ENCODE data around the gene PERCC1.
"Not testable (repeated sequence)": the region's sequence is repeated elsewhere in the genome, so short reads cannot be mapped to it uniquely, and the experiment has no call there.

The PERCC1 gene

GRCh38 chr16:1472974-1473373 lies 42.1 kb downstream of the PERCC1 start:
- no peak overlapping the region for H3K4me3 ChIP-seq (ENCODE audit: low read length)
- no peaks in the 10 kb centered on the region for H3K9me3 ChIP-seq (ENCODE audit: insufficient read depth, low read depth, low read length)
- H3K9ac ChIP-seq (ENCODE audit: low read depth, low read length), result no peak overlapping the region
- no peak overlapping the region for H3K27ac ChIP-seq (ENCODE audit: low read depth, low read length)
- H3K36me3 ChIP-seq (ENCODE audit: insufficient read depth, low read length), result no peaks in the 10 kb centered on the region
- H3K27me3 ChIP-seq (ENCODE audit: insufficient read depth, low read length), result 0 out of 2 replicates have a peak, but pooled peaks cover 3% of the 10 kb centered on the region
- no peaks in the 10 kb centered on the region; the same call in 1 of the 2 replicates for H3K4me1 ChIP-seq (ENCODE audit: insufficient read depth, low read length)
- 71% methylated on average over 3 of the region's 3 CpGs for WGBS

- Histone ChIP-seq H3K27ac (ENCODE audit: low read depth, low read length) (no peak overlapping the region), H3K4me3 (ENCODE audit: low read length) (peak overlapping the region; percentile 63), H3K27me3 (ENCODE audit: insufficient read depth, low read length) (0 out of 2 replicates have a peak, but pooled peaks cover 3% of the 10 kb centered on the region), H3K9ac (ENCODE audit: low read depth, low read length) (peak overlapping the region; percentile 93), H3K9me3 (ENCODE audit: insufficient read depth, low read depth, low read length) (no peaks in the 10 kb centered on the region), H3K36me3 (ENCODE audit: insufficient read depth, low read length) (no peaks in the 10 kb centered on the region), H3K4me1 (ENCODE audit: insufficient read depth, low read length) (no peaks in the 10 kb centered on the region; the same call in 1 of the 2 replicates)
- 13% methylated on average over 57 of the region's 57 CpGs for WGBS
These were observed 43.4 kb downstream of the PERCC1 start for GRCh38 chr16:1474082-1474795.

DNA sequence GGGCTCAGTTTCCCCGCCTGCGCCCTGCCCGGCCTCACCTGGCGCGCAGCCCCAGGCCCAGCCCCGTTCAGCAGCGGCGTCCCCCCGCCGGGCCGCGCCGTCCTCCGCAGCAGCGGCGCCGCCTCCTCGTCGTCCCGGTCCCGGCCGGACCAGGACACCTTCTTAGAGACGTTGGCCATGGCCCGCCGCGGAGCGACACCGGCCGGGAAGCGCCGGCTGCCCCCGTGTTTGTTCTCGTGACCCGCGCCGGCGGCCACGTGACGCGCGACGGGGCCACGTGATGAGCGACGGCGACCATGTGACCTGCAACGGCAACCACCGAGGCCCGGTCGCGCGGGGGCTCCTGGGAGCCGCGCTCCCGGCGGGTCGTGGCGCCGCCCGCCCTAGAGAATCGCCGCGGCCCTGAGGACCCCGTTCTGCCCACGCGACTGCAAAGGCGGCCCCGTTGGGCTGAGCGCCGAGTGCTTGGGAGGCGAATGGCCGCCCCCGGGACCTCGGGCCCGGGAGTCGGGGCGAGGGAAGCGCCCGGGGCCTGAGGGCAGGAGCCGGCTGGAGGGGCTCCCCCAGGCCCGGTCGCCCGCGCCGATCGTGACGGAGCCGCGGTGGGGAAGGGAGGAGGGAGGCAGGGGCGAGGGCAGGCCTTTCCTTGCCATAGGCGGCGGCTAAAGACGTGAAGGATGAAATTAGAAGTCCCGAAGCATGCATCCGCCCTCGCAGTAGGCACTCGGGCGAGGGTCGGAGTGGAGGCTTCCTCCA lies 44.1 kb downstream of the PERCC1 start, which contains the start of gene CLCN7:
Gene CLCN7, minus strand, starts transcription at position 233 of the 756 bp plus-strand sequence. Its CDS starts 54 bp downstream, at position 179.
- peak within 1 kb of the TSS; percentile 93 for H3K9ac ChIP-seq (ENCODE audit: low read depth, low read length)
- no peaks in the 10 kb centered on the region for H3K36me3 ChIP-seq (ENCODE audit: insufficient read depth, low read length)
- no peaks in the 10 kb centered on the region for H3K9me3 ChIP-seq (ENCODE audit: insufficient read depth, low read depth, low read length)
- 0 out of 2 replicates have a peak, but pooled peaks cover 3% of the 10 kb centered on the region for H3K27me3 ChIP-seq (ENCODE audit: insufficient read depth, low read length)
- 2% methylated on average over 99 of the region's 99 CpGs for WGBS
- H3K4me3 ChIP-seq (ENCODE audit: low read length), result peak within 1 kb of the TSS; percentile 63
- H3K4me1 ChIP-seq (ENCODE audit: insufficient read depth, low read length), result no peaks in the 10 kb centered on the region; the same call in 1 of the 2 replicates
- H3K27ac ChIP-seq (ENCODE audit: low read depth, low read length), result peak within 1 kb of the TSS; percentile 70

- Histone ChIP-seq H3K4me1 (ENCODE audit: insufficient read depth, low read length) (no peaks in the 10 kb centered on the region; the same call in 1 of the 2 replicates), H3K9me3 (ENCODE audit: insufficient read depth, low read depth, low read length) (no peaks in the 10 kb centered on the region), H3K27ac (ENCODE audit: low read depth, low read length) (no peak overlapping the region), H3K36me3 (ENCODE audit: insufficient read depth, low read length) (no peaks in the 10 kb centered on the region), H3K27me3 (ENCODE audit: insufficient read depth, low read length) (0 out of 2 replicates have a peak, but pooled peaks cover 3% of the 10 kb centered on the region), H3K9ac (ENCODE audit: low read depth, low read length) (peak overlapping the region; percentile 93), H3K4me3 (ENCODE audit: low read length) (peak overlapping the region; percentile 63)
- 70% methylated on average over 15 of the region's 15 CpGs for WGBS
These were observed 44.8 kb downstream of the PERCC1 start for GRCh38 chr16:1475552-1476114.

- H3K9ac ChIP-seq (ENCODE audit: low read depth, low read length), result no peak overlapping the region
- WGBS, result 93% methylated on average over 10 of the region's 10 CpGs
These were observed 46.2 kb downstream of the PERCC1 start for GRCh38 chr16:1477033-1477432.

DNA sequence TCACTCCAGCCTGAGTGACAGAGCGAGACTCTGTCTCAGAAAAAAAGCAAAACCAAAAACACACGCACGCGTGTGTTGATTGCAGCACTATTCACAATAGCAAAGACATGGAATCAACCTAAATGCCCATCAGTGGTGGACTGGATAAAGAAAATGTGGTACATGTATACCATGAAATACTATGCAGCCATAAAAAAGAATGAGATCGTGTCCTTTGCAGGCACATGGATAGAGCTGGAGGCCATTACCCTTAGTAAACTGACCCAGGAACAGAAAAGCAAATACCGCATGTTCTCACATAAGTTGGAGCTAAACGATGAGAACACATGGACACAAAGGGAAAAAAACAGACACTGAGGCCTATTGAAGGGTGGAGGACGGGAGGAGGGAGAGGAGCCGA lies 48.1 kb downstream of the PERCC1 start:
- not testable (repeated sequence) for H3K9ac ChIP-seq (ENCODE audit: low read depth, low read length); H3K4me1 ChIP-seq (ENCODE audit: insufficient read depth, low read length); H3K36me3 ChIP-seq (ENCODE audit: insufficient read depth, low read length); H3K27ac ChIP-seq (ENCODE audit: low read depth, low read length); H3K4me3 ChIP-seq (ENCODE audit: low read length); H3K9me3 ChIP-seq (ENCODE audit: insufficient read depth, low read depth, low read length)
- 95% methylated on average over 9 of the region's 9 CpGs for WGBS
- H3K27me3 ChIP-seq (ENCODE audit: insufficient read depth, low read length), result peaks cover 11% of the 10 kb centered on the region; the same call in 1 of the 2 replicates

More at GRCh38 chr16:1477033-1477432, 46.2 kb downstream of the PERCC1 start:
- Histone ChIP-seq H3K9me3 (ENCODE audit: insufficient read depth, low read depth, low read length) (no peaks in the 10 kb centered on the region), H3K36me3 (ENCODE audit: insufficient read depth, low read length) (no peaks in the 10 kb centered on the region), H3K4me3 (ENCODE audit: low read length) (no peak overlapping the region), H3K27me3 (ENCODE audit: insufficient read depth, low read length) (peaks cover 4% of the 10 kb centered on the region; the same call in 1 of the 2 replicates), H3K4me1 (ENCODE audit: insufficient read depth, low read length) (no peaks in the 10 kb centered on the region), H3K27ac (ENCODE audit: low read depth, low read length) (no peak overlapping the region)

GRCh38 chr16:1481906-1482835 lies 51.3 kb downstream of the PERCC1 start:
- Histone ChIP-seq H3K27me3 (ENCODE audit: insufficient read depth, low read length) (peaks cover 9% of the 10 kb centered on the region), H3K9ac (ENCODE audit: low read depth, low read length) (no peak overlapping the region), H3K4me3 (ENCODE audit: low read length) (no peak overlapping the region), H3K27ac (ENCODE audit: low read depth, low read length) (no peak overlapping the region), H3K36me3 (ENCODE audit: insufficient read depth, low read length) (no peaks in the 10 kb centered on the region), H3K9me3 (ENCODE audit: insufficient read depth, low read depth, low read length) (no peaks in the 10 kb centered on the region), H3K4me1 (ENCODE audit: insufficient read depth, low read length) (no peaks in the 10 kb centered on the region)
- WGBS, result 86% methylated on average over 28 of the region's 28 CpGs
